MCF 10A (cell line): ENCODE data around the gene MRPL44. TPM values are rescaled to one million over a fixed set of nuclear protein-coding genes. Genes with fewer than 3 reads are reported as not detected.

Experiments used
- BruUV-seq: library from RNA; stranded (reverse); fragments of 400-500 nt; replicated peaks from 2 replicates; lab custom pipeline; 2021; lab: Mats Ljungman, UMichigan
- CTCF ChIA-PET: fragments of 300-600 bp; sonication (Branson Sonifier 250); formaldehyde crosslinking; extraction: SDS; loops from one replicate; lab custom pipeline; 2021; ENCODE audit warnings: antibody characterized with exemption, inconsistent platforms; lab: Yijun Ruan, JAX
- POLR2A ChIA-PET: fragments of 300-600, 350-650 bp; sonication (Branson Sonifier 250); formaldehyde crosslinking; extraction: SDS; loops from one replicate; lab custom pipeline; 2020; ENCODE audit warnings: antibody characterized with exemption, inconsistent platforms; lab: Yijun Ruan, JAX
- DNase-seq: peaks from one replicate; pipeline ENCODE4 v3.0.0-alpha.2; 2018; ENCODE audit not compliant: unreplicated experiment
- H3K27ac Mint-ChIP-seq: one replicate; pipeline ENCODE4 v1.8.0; 2022; ENCODE audit warnings: mild to moderate bottlenecking, low read depth, mixed read lengths; ENCODE audit not compliant: unreplicated experiment
- H3K27me3 Mint-ChIP-seq: one replicate; pipeline ENCODE4 v1.8.0; 2022; ENCODE audit warnings: mixed read lengths; ENCODE audit not compliant: insufficient read depth, unreplicated experiment
- H3K36me3 Mint-ChIP-seq: one replicate; pipeline ENCODE4 v1.8.0; 2022; ENCODE audit warnings: mild to moderate bottlenecking, moderate library complexity, mixed read lengths; ENCODE audit not compliant: insufficient read depth, unreplicated experiment
- H3K4me1 Mint-ChIP-seq: one replicate; pipeline ENCODE4 v1.8.0; 2022; ENCODE audit warnings: mixed read lengths; ENCODE audit not compliant: insufficient read depth, unreplicated experiment
- H3K4me3 Mint-ChIP-seq: one replicate; pipeline ENCODE4 v1.8.0; 2022; ENCODE audit warnings: mild to moderate bottlenecking, moderate library complexity, mixed read lengths; ENCODE audit not compliant: unreplicated experiment
- H3K9me3 Mint-ChIP-seq: one replicate; pipeline ENCODE4 v1.8.0; 2022; ENCODE audit warnings: mixed read lengths; ENCODE audit not compliant: unreplicated experiment
- intact Hi-C: fragments of 100-400 bp; cut with micrococcal nuclease; formaldehyde crosslinking; loops from 2 replicates; pipeline ENCODE4 v1.14.1; 2022
- total RNA-seq: library from RNA; stranded (reverse); gene quantifications from 2 replicates; pipeline ENCODE4 v1.2.3, GENCODE V29; 2022
- TF ChIP-seq, protein P1 (sequence below): fragments of 200-600 bp; IDR thresholded peaks from one replicate; pipeline ENCODE4 v1.8.0; 2022; ENCODE audit warnings: antibody characterized with exemption, mild to moderate bottlenecking; ENCODE audit not compliant: unreplicated experiment

Gene MRPL44
- total RNA-seq, 1 experiment from 2014 or later = 27.4 TPM

DNA sequence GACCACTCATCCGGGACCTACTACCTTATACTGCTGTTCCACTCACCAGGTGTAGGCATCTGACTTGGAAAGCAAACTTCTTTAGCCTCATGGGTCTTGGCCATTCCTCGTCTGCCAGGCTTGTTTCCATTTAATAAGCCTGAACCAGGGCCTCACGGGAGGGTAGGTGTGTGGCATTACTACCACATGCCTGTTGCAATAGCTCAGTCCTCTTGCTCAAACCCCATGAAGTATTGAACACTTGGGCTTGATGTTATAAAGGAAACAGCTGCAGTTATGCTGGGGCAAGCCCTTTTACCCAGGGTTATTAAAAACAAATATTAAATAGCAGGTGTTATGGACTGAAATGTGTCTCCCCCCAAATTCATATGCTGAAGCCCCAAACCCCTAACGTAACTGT, 21.2 kb downstream of the MRPL44 start:
- BruUV-seq = no TSS peak
- Mint-ChIP-seq H3K4me3 (no peak overlapping the region), H3K9me3 (no peaks in the 10 kb centered on the region), H3K27ac (no peak overlapping the region), H3K27me3 (no peaks in the 10 kb centered on the region), H3K4me1 (no peaks in the 10 kb centered on the region), H3K36me3 (peaks cover 48% of the 10 kb centered on the region)
- CTCF ChIA-PET = interaction anchor here (1.3 to 4.0 kb wide), 5 partner anchors 9 to 306 kb away, joined by 6 to 27 read pairs (median 9); no protein-coding TSS in a partner anchor
- intact Hi-C loops = no loop called here
- POLR2A ChIA-PET = no interaction called here
- TF ChIP-seq, protein P1, sequence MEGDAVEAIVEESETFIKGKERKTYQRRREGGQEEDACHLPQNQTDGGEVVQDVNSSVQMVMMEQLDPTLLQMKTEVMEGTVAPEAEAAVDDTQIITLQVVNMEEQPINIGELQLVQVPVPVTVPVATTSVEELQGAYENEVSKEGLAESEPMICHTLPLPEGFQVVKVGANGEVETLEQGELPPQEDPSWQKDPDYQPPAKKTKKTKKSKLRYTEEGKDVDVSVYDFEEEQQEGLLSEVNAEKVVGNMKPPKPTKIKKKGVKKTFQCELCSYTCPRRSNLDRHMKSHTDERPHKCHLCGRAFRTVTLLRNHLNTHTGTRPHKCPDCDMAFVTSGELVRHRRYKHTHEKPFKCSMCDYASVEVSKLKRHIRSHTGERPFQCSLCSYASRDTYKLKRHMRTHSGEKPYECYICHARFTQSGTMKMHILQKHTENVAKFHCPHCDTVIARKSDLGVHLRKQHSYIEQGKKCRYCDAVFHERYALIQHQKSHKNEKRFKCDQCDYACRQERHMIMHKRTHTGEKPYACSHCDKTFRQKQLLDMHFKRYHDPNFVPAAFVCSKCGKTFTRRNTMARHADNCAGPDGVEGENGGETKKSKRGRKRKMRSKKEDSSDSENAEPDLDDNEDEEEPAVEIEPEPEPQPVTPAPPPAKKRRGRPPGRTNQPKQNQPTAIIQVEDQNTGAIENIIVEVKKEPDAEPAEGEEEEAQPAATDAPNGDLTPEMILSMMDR = no peak
- DNase-seq = no peak

DNA sequence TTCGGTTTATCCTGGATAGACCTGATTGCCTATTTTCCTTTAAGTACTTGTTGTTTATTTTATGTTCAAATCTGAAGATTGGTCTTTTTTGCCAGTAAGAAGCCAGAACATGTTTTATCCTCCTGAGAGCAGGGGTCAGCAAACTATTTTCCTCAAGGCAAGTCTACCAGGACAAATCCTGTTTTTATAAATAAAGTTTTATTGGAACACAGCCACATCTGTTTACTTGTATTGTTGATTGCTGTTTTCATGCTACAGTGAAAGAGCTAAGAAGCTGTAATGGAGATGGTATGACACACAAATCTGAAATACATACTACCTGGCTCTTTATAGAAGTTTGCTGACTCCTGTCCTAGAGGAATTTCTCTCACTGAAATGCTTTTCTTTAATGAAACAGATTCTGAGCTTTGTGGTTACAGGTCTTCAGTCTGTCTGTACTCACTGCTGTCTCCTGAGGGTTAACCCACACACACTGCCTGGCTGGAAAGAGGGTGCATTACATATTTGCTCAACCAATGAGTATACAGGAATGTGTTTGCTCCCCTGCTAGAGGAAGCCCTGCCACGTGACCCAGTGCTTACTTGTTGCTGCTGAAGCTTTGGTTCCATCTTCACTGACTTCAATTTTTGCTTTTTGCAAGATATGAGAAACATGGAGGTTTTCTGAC, 22.6 kb downstream of the MRPL44 start:
- POLR2A ChIA-PET = interaction anchor here (0.6 kb wide), 1 partner anchor 361 kb away, joined by 4 read pairs; no protein-coding TSS in a partner anchor
- no peaks in the 10 kb centered on the region for H3K4me1 Mint-ChIP-seq
- peaks cover 42% of the 10 kb centered on the region for H3K36me3 Mint-ChIP-seq
- CTCF ChIA-PET = interaction anchor here (4.0 to 4.1 kb wide), 2 partner anchors 9 to 14 kb away, joined by 27 to 33 read pairs; no protein-coding TSS in a partner anchor
- intact Hi-C loops = no loop called here
- H3K4me3 Mint-ChIP-seq = no peak overlapping the region
- TF ChIP-seq, protein P1 = no peak
- BruUV-seq = no TSS peak
- no peaks in the 10 kb centered on the region for H3K9me3 Mint-ChIP-seq
- no peak for DNase-seq
- H3K27me3 Mint-ChIP-seq = no peaks in the 10 kb centered on the region
- no peak overlapping the region for H3K27ac Mint-ChIP-seq

- Mint-ChIP-seq H3K4me1 (no peaks in the 10 kb centered on the region), H3K27me3 (no peaks in the 10 kb centered on the region)
- POLR2A ChIA-PET = no interaction called here
Measured at GRCh38 chr2:223980397-223980735, 23.1 kb downstream of the MRPL44 start.

GRCh38 chr2:223980803-223981202, 23.5 kb downstream of the MRPL44 start:
- no TSS peak for BruUV-seq
- no peaks in the 10 kb centered on the region for H3K27me3 Mint-ChIP-seq
- no peak overlapping the region for H3K4me3 Mint-ChIP-seq
- H3K9me3 Mint-ChIP-seq = no peaks in the 10 kb centered on the region
- TF ChIP-seq, protein P1 = no peak
- DNase-seq = no peak
- ChIA-PET POLR2A (interaction anchor here (0.9 kb wide), 1 partner anchor 12 kb away, joined by 3 read pairs; no protein-coding TSS in a partner anchor), CTCF (interaction anchor here (0.6 to 4.1 kb wide), 4 partner anchors 10 to 142 kb away, joined by 3 to 33 read pairs (median 16); no protein-coding TSS in a partner anchor)
- H3K27ac Mint-ChIP-seq = no peak overlapping the region
- intact Hi-C loops = no loop called here
- H3K4me1 Mint-ChIP-seq = no peaks in the 10 kb centered on the region
- H3K36me3 Mint-ChIP-seq = peaks cover 38% of the 10 kb centered on the region

More at GRCh38 chr2:223980397-223980735, 23.1 kb downstream of the MRPL44 start:
- TF ChIP-seq, protein P1 = no peak
- Mint-ChIP-seq H3K4me3 (no peak overlapping the region), H3K36me3 (peaks cover 42% of the 10 kb centered on the region), H3K27ac (no peak overlapping the region), H3K9me3 (no peaks in the 10 kb centered on the region)
- DNase-seq = no peak
- intact Hi-C loops = no loop called here
- no TSS peak for BruUV-seq
- CTCF ChIA-PET = interaction anchor here (4.0 to 4.1 kb wide), 2 partner anchors 10 to 13 kb away, joined by 27 to 33 read pairs; no protein-coding TSS in a partner anchor
